Measurements from ENCODE around the gene HDAC8.
A peak's percentile ranks its signal among the peaks of the same experiment; 100 is the strongest.

Gene HDAC8

GRCh38 chrX:72352786-72353185, 219.9 kb downstream of the HDAC8 start:
- no peak overlapping the region for H4K91ac ChIP-seq (ENCODE audit: low read length)

GRCh38 chrX:72351606-72352334, 220.9 kb downstream of the HDAC8 start:
- H3K27ac ChIP-seq (ENCODE audit: low read length, poor library complexity, severe bottlenecking) = no peak overlapping the region
- H4K8ac ChIP-seq (ENCODE audit: low read length) = no peak overlapping the region
- no peak overlapping the region for H2AFZ ChIP-seq (ENCODE audit: low read depth, low read length)
- H3K9ac ChIP-seq (ENCODE audit: low read length) = no peak overlapping the region
- H2AK5ac ChIP-seq (ENCODE audit: low read length, severe bottlenecking) = no peak overlapping the region
- H2BK120ac ChIP-seq (ENCODE audit: low read depth, low read length) = no peak overlapping the region
- H2BK5ac ChIP-seq (ENCODE audit: low read depth, low read length, poor library complexity, severe bottlenecking) = no peak overlapping the region
- no peak overlapping the region for H3K14ac ChIP-seq (ENCODE audit: low read length in 2 of 2)
- H3K4ac ChIP-seq (ENCODE audit: low read depth in 1 of 2, low read length in 2 of 2) = no peak overlapping the region
- H3K36me3 ChIP-seq (ENCODE audit: control insufficient read depth in 1 of 2, insufficient read depth in 2 of 2, low read depth in 1 of 2, low read length in 2 of 2) = peaks cover 0 to 14% of the 10 kb centered on the region in 2 experiments
- no peak overlapping the region for H4K91ac ChIP-seq (ENCODE audit: low read length)
- H2BK15ac ChIP-seq (ENCODE audit: low read depth, poor library complexity, severe bottlenecking) = no peak overlapping the region
- no peak overlapping the region for H3K18ac ChIP-seq (ENCODE audit: low read depth in 1 of 2, low read length in 2 of 2)
- peaks cover 0 to 44% of the 10 kb centered on the region in 2 experiments for H3K27me3 ChIP-seq (ENCODE audit: control insufficient read depth in 1 of 2, insufficient read depth in 1 of 2, low read length in 2 of 2)
- DNase-seq = no peak
- no peaks in the 10 kb centered on the region for H3K9me3 ChIP-seq (ENCODE audit: control insufficient read depth, low read length)
- no peak overlapping the region for H2BK12ac ChIP-seq (ENCODE audit: low read length in 2 of 2)
- H3K4me3 ChIP-seq (ENCODE audit: insufficient read depth in 1 of 2, low read depth in 1 of 2, low read length in 2 of 2) = peak overlapping the region in 1 of 2 experiments; percentile 35
- H3K4me1 ChIP-seq (ENCODE audit: control insufficient read depth, insufficient read depth, low read depth, low read length) = no peaks in the 10 kb centered on the region
- no peaks in the 10 kb centered on the region for H3K79me1 ChIP-seq (replicated peaks; ENCODE audit: low read length, poor library complexity, severe bottlenecking)
- H3K23ac ChIP-seq (ENCODE audit: low read length in 2 of 2) = no peak overlapping the region
- H3K4me2 ChIP-seq (ENCODE audit: low read length, poor library complexity, severe bottlenecking) = no peak overlapping the region
- 97% methylated on average over 3 of the region's 8 CpGs for WGBS

More at GRCh38 chrX:72352786-72353185, 219.9 kb downstream of the HDAC8 start:
- Histone ChIP-seq H2BK15ac (ENCODE audit: low read depth, poor library complexity, severe bottlenecking) (no peak overlapping the region), H2AFZ (ENCODE audit: low read depth, low read length) (no peak overlapping the region), H3K36me3 (ENCODE audit: control insufficient read depth in 1 of 2, insufficient read depth in 2 of 2, low read depth in 1 of 2, low read length in 2 of 2) (peaks cover 0 to 14% of the 10 kb centered on the region in 2 experiments), H3K27ac (ENCODE audit: low read length, poor library complexity, severe bottlenecking) (no peak overlapping the region), H2BK120ac (ENCODE audit: low read depth, low read length) (no peak overlapping the region), H2AK5ac (ENCODE audit: low read length, severe bottlenecking) (no peak overlapping the region), H3K9ac (ENCODE audit: low read length) (no peak overlapping the region), H2BK12ac (ENCODE audit: low read length in 2 of 2) (no peak overlapping the region), H3K27me3 (ENCODE audit: control insufficient read depth in 1 of 2, insufficient read depth in 1 of 2, low read length in 2 of 2) (peaks cover 0 to 42% of the 10 kb centered on the region in 2 experiments), H4K8ac (ENCODE audit: low read length) (no peak overlapping the region), H3K14ac (ENCODE audit: low read length in 2 of 2) (no peak overlapping the region), H3K4me1 (ENCODE audit: control insufficient read depth, insufficient read depth, low read depth, low read length) (no peaks in the 10 kb centered on the region), H3K4ac (ENCODE audit: low read depth in 1 of 2, low read length in 2 of 2) (no peak overlapping the region), H3K18ac (ENCODE audit: low read depth in 1 of 2, low read length in 2 of 2) (no peak overlapping the region), H3K9me3 (ENCODE audit: control insufficient read depth, low read length) (no peaks in the 10 kb centered on the region), H3K23ac (ENCODE audit: low read length in 2 of 2) (no peak overlapping the region), H3K4me2 (ENCODE audit: low read length, poor library complexity, severe bottlenecking) (no peak overlapping the region), H3K4me3 (ENCODE audit: insufficient read depth in 1 of 2, low read depth in 1 of 2, low read length in 2 of 2) (no peak overlapping the region), H3K79me1 (replicated peaks; ENCODE audit: low read length, poor library complexity, severe bottlenecking) (no peaks in the 10 kb centered on the region), H2BK5ac (ENCODE audit: low read depth, low read length, poor library complexity, severe bottlenecking) (no peak overlapping the region)
- DNase-seq = no peak
- 100% methylated on average over 1 of the region's 3 CpGs for WGBS

GRCh38 chrX:72349190-72349589, 223.5 kb downstream of the HDAC8 start:
- H2AK5ac ChIP-seq (ENCODE audit: low read length, severe bottlenecking) = no peak overlapping the region
- H3K9me3 ChIP-seq (ENCODE audit: control insufficient read depth, low read length) = no peaks in the 10 kb centered on the region
- H3K27me3 ChIP-seq (ENCODE audit: control insufficient read depth in 1 of 2, insufficient read depth in 1 of 2, low read length in 2 of 2) = peaks cover 0 to 50% of the 10 kb centered on the region in 2 experiments
- H2BK120ac ChIP-seq (ENCODE audit: low read depth, low read length) = no peak overlapping the region
- H4K91ac ChIP-seq (ENCODE audit: low read length) = no peak overlapping the region
- H2AFZ ChIP-seq (ENCODE audit: low read depth, low read length) = no peak overlapping the region
- peaks cover 3 to 14% of the 10 kb centered on the region in 2 experiments for H3K36me3 ChIP-seq (ENCODE audit: control insufficient read depth in 1 of 2, insufficient read depth in 2 of 2, low read depth in 1 of 2, low read length in 2 of 2)
- H3K4me3 ChIP-seq (ENCODE audit: insufficient read depth in 1 of 2, low read depth in 1 of 2, low read length in 2 of 2) = no peak overlapping the region
- H3K4me1 ChIP-seq (ENCODE audit: control insufficient read depth, insufficient read depth, low read depth, low read length) = no peaks in the 10 kb centered on the region
- no peak overlapping the region for H3K4me2 ChIP-seq (ENCODE audit: low read length, poor library complexity, severe bottlenecking)
- no peak overlapping the region for H3K4ac ChIP-seq (ENCODE audit: low read depth in 1 of 2, low read length in 2 of 2)
- no peak overlapping the region for H3K14ac ChIP-seq (ENCODE audit: low read length in 2 of 2)
- no peak overlapping the region for H3K27ac ChIP-seq (ENCODE audit: low read length, poor library complexity, severe bottlenecking)
- H2BK12ac ChIP-seq (ENCODE audit: low read length in 2 of 2) = no peak overlapping the region
- no peak overlapping the region for H3K23ac ChIP-seq (ENCODE audit: low read length in 2 of 2)
- H3K79me1 ChIP-seq (replicated peaks; ENCODE audit: low read length, poor library complexity, severe bottlenecking) = no peaks in the 10 kb centered on the region
- DNase-seq = no peak
- H2BK15ac ChIP-seq (ENCODE audit: low read depth, poor library complexity, severe bottlenecking) = no peak overlapping the region
- no peak overlapping the region for H3K18ac ChIP-seq (ENCODE audit: low read depth in 1 of 2, low read length in 2 of 2)
- H2BK5ac ChIP-seq (ENCODE audit: low read depth, low read length, poor library complexity, severe bottlenecking) = no peak overlapping the region
- WGBS = 73% methylated on average over 3 of the region's 3 CpGs
- H3K9ac ChIP-seq (ENCODE audit: low read length) = no peak overlapping the region
- H4K8ac ChIP-seq (ENCODE audit: low read length) = no peak overlapping the region

- Histone ChIP-seq H3K9me3 (ENCODE audit: control insufficient read depth, low read length) (no peaks in the 10 kb centered on the region), H2BK120ac (ENCODE audit: low read depth, low read length) (no peak overlapping the region), H4K91ac (ENCODE audit: low read length) (no peak overlapping the region), H3K9ac (ENCODE audit: low read length) (no peak overlapping the region), H3K4me2 (ENCODE audit: low read length, poor library complexity, severe bottlenecking) (no peak overlapping the region), H3K4ac (ENCODE audit: low read depth in 1 of 2, low read length in 2 of 2) (no peak overlapping the region), H2BK12ac (ENCODE audit: low read length in 2 of 2) (no peak overlapping the region), H4K8ac (ENCODE audit: low read length) (no peak overlapping the region), H3K4me1 (ENCODE audit: control insufficient read depth, insufficient read depth, low read depth, low read length) (no peaks in the 10 kb centered on the region), H2AK5ac (ENCODE audit: low read length, severe bottlenecking) (no peak overlapping the region), H3K79me1 (replicated peaks; ENCODE audit: low read length, poor library complexity, severe bottlenecking) (no peaks in the 10 kb centered on the region), H2AFZ (ENCODE audit: low read depth, low read length) (no peak overlapping the region), H3K4me3 (ENCODE audit: insufficient read depth in 1 of 2, low read depth in 1 of 2, low read length in 2 of 2) (no peak overlapping the region), H3K36me3 (ENCODE audit: control insufficient read depth in 1 of 2, insufficient read depth in 2 of 2, low read depth in 1 of 2, low read length in 2 of 2) (peaks cover 3 to 11% of the 10 kb centered on the region in 2 experiments), H3K27me3 (ENCODE audit: control insufficient read depth in 1 of 2, insufficient read depth in 1 of 2, low read length in 2 of 2) (peaks cover 0 to 46% of the 10 kb centered on the region in 2 experiments), H3K27ac (ENCODE audit: low read length, poor library complexity, severe bottlenecking) (no peak overlapping the region), H2BK15ac (ENCODE audit: low read depth, poor library complexity, severe bottlenecking) (no peak overlapping the region), H3K23ac (ENCODE audit: low read length in 2 of 2) (no peak overlapping the region), H2BK5ac (ENCODE audit: low read depth, low read length, poor library complexity, severe bottlenecking) (no peak overlapping the region), H3K14ac (ENCODE audit: low read length in 2 of 2) (no peak overlapping the region), H3K18ac (ENCODE audit: low read depth in 1 of 2, low read length in 2 of 2) (no peak overlapping the region)
- WGBS = 89% methylated on average over 4 of the region's 5 CpGs
- DNase-seq = no peak
Measured at GRCh38 chrX:72348247-72348979, 224.2 kb downstream of the HDAC8 start.

All from mesenchymal stem cell (in vitro differentiated cells and primary cell).